WERI-Rb-1 (cell line): ENCODE data around the gene NF1.

Experiments used
- DNase-seq: peaks from one replicate; pipeline ENCODE4 v3.0.0-alpha.2; 2020
- H3K27ac ChIP-seq: fragments of 250-450 bp; sonication (Bioruptor Pico); 2 replicates; pipeline ENCODE4 v1.5.1; 2020; ENCODE audit warnings: mild to moderate bottlenecking, moderate library complexity
- H3K27me3 ChIP-seq: fragments of 250-450 bp; sonication (Bioruptor Pico); 2 replicates; pipeline ENCODE4 v1.5.1; 2021; ENCODE audit warnings: mild to moderate bottlenecking, low read depth, moderate library complexity; ENCODE audit not compliant: insufficient read depth, severe bottlenecking
- H3K36me3 ChIP-seq: fragments of 250-450 bp; sonication (Bioruptor Pico); 2 replicates; pipeline ENCODE4 v1.5.1; 2020; ENCODE audit warnings: mild to moderate bottlenecking, moderate library complexity
- H3K4me3 ChIP-seq: 2 replicates; pipeline ENCODE4 v1.5.1; 2011; ENCODE audit warnings: low read depth, mild to moderate bottlenecking, control low read depth, low read length
- H3K9me3 ChIP-seq: fragments of 250-450 bp; sonication (Bioruptor Pico); 2 replicates; pipeline ENCODE4 v1.5.1; 2021; ENCODE audit warnings: mild to moderate bottlenecking, moderate library complexity; ENCODE audit not compliant: severe bottlenecking
- TF ChIP-seq, protein P1 (sequence below): IDR thresholded peaks from 2 replicates; pipeline ENCODE4 v1.5.1; 2011; ENCODE audit warnings: low read depth, mild to moderate bottlenecking, control low read depth, inconsistent platforms, low read length

The NF1 gene

DNA sequence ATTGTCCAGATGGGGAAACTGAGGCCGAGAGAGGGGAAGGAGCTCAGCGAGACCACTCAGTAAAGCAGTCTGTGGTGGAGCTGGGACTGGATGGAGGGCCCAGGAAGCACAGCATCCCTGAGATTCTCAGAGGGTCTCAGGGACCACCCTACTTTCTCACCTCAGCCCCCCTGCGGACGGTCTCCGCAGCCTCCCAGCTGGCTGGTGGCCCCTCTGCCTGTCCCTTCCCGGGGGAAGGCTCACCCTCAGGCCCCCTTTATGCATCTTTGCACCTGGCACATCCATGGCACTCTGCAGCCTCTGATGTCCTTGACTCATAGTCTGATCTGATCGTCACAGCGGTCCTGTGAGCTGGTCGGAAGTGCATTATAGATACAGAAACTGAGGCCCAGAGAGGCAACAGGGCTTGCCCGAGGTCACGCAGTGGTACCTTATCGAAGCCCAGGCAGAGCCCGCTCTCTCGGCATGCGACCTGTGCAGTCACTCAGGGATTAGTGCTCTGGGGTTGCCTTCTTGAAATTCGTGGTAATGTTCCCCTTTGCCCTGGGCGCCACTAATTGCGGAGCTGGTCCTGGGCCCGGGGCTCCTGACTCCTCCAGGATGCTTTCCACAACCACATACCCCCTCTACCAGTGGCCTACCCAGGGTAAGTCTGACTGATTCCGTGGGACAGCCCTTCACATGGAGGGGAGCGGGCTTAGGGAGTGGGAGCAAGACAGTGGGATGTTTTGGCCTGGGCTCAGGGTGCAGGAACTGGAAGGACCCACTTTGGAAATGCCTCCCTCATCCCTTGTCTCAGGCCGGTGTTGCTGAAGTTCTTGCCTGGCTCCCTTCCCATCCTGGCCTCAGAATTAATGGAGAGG, 321.1 kb downstream of the NF1 start:
- TF ChIP-seq, protein P1, sequence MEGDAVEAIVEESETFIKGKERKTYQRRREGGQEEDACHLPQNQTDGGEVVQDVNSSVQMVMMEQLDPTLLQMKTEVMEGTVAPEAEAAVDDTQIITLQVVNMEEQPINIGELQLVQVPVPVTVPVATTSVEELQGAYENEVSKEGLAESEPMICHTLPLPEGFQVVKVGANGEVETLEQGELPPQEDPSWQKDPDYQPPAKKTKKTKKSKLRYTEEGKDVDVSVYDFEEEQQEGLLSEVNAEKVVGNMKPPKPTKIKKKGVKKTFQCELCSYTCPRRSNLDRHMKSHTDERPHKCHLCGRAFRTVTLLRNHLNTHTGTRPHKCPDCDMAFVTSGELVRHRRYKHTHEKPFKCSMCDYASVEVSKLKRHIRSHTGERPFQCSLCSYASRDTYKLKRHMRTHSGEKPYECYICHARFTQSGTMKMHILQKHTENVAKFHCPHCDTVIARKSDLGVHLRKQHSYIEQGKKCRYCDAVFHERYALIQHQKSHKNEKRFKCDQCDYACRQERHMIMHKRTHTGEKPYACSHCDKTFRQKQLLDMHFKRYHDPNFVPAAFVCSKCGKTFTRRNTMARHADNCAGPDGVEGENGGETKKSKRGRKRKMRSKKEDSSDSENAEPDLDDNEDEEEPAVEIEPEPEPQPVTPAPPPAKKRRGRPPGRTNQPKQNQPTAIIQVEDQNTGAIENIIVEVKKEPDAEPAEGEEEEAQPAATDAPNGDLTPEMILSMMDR: no peak
- H3K27me3 ChIP-seq: no peaks in the 10 kb centered on the region
- no peaks in the 10 kb centered on the region for H3K9me3 ChIP-seq
- H3K27ac ChIP-seq: no peak overlapping the region
- H3K4me3 ChIP-seq: no peak overlapping the region
- H3K36me3 ChIP-seq: no peaks in the 10 kb centered on the region
- no peak for DNase-seq

DNA sequence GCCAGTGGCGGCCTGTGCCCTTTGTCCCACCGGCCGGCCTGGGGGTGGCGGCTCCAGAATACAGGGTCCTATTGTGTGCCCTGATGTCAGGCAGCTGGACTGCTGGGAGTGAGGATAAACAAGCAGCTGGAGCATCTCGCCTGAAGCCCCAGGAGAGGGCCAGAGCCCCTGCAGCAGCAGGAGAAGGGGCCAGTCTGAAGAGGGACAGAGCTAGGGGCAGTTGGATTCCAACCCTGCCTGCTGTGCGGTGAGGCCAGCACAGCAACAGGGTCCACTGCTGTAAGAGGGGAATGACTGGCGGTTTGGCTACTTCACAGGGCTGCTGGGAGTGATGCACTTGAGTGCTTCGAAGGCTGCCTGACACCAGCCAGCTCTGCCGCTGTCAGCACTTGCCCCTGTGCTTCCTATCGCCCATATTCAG, 321.7 kb downstream of the NF1 start:
- Histone ChIP-seq H3K27me3 (no peaks in the 10 kb centered on the region), H3K9me3 (no peaks in the 10 kb centered on the region), H3K27ac (no peak overlapping the region), H3K36me3 (no peaks in the 10 kb centered on the region), H3K4me3 (no peak overlapping the region)
- no peak for DNase-seq
- TF ChIP-seq, protein P1: no peak

DNA sequence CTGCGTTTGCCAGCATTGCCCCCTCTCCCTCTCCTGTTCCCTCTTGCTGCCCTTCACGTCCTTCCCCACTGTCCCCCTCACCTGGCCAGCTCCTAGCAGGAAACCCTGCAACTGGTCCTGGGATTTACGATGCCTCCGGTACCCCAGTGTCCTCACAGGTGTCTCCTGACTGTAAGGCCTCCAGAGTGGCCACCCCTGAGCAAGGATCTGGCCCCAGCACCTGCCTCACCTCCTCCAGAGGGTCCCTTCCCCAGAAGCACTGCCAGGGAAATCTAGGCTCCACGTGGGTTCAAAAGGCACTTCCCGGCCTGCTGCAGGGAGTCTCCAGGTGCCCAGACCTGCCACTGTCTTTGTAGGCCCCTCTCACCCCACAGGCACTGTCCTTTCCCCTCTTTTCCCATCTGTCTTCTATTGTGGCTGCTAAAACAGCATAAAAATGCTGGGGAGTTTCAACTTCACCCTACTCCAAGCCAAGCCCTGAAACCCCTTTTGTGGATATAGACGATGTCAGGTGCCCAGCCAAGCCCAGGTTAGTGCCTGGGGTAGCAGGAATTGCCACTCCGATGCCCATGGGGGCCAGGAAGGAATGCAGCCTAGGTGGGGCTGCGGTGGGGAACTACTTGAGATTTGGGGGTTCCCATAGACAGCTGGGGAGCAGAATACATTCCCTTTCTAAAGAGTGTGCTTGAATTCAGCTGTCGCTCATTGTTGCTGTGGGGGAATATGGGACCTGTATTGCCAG, 322.4 kb downstream of the NF1 start:
- Histone ChIP-seq H3K9me3 (peaks cover 4% of the 10 kb centered on the region), H3K36me3 (no peaks in the 10 kb centered on the region), H3K4me3 (no peak overlapping the region), H3K27ac (no peak overlapping the region), H3K27me3 (no peaks in the 10 kb centered on the region)
- TF ChIP-seq, protein P1: no peak
- DNase-seq: no peak

DNA sequence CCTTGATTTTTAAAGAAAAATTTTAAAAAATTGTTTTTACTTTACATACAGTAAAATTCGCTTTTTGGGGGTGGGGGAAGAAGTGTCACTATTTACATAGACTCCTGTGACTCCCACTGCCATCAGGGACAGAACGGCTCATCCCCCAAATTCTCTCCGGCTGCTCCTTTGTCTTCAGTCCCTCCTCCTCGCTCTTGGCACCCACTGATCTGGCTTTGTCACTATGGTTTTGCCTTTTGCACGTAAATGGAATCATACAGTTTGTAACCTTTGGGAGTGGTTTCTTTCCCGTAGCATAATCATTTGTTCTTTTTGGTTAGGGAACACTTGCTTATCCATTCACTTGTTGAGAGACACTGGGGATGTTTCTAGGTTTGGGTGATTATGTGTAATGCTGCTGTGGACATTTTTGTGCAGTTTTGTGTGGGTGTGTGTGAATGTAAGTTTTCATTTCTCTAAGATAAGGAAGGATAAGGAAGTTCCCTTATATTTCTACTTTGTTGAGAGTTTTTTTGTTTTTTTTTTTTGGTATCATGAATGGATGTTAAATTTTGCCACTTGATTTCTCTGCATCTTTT, 324.1 kb downstream of the NF1 start:
- TF ChIP-seq, protein P1: no peak
- no peak overlapping the region for H3K4me3 ChIP-seq
- H3K36me3 ChIP-seq: no peaks in the 10 kb centered on the region; the same call in 1 of the 2 replicates
- H3K27ac ChIP-seq: no peak overlapping the region
- H3K27me3 ChIP-seq: no peaks in the 10 kb centered on the region
- DNase-seq: no peak
- peaks cover 8% of the 10 kb centered on the region for H3K9me3 ChIP-seq

DNA sequence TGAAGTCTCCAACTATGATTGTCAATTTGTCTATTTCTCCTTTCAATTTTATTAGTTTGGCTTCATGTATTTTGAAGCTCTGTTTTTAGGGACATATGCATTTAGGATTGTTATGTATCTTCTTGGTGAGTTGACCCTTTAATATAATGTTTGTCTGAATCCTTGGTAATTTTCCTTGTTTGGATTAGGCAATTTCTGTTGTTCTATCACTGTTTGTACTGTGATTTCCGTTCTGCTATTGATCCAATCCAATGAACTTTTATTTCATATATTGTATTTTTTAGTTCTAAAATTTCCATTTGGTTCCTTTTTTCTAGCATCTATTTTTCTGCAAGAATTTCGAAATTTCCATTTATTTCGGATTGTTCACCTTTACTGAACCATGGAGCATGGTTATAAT, 327.7 kb downstream of the NF1 start:
- no peak for DNase-seq
- no peaks in the 10 kb centered on the region for H3K27me3 ChIP-seq
- H3K27ac ChIP-seq: no peak overlapping the region
- H3K9me3 ChIP-seq: peaks cover 8% of the 10 kb centered on the region
- no peak overlapping the region for H3K4me3 ChIP-seq
- no peaks in the 10 kb centered on the region; the same call in 1 of the 2 replicates for H3K36me3 ChIP-seq
- TF ChIP-seq, protein P1: no peak
